ENCODE data around the gene SLC7A5. TPM values are rescaled to one million over a fixed set of nuclear protein-coding genes. Genes with fewer than 3 reads are reported as not detected.

Gene SLC7A5
- total RNA-seq, 1 donor from 2014 or later: 40.4 TPM

GRCh38 chr16:87800497-87800896 lies 68.8 kb downstream of the SLC7A5 start:
- H3K36me3 Mint-ChIP-seq: no peaks in the 10 kb centered on the region
- TF ChIP-seq CTCF (conservative IDR thresholded peaks at IDR 0.05): no peak
- no peak overlapping the region for H3K4me3 Mint-ChIP-seq
- no peaks in the 10 kb centered on the region for H3K27me3 Mint-ChIP-seq
- no peak for DNase-seq (ENCODE audit: extremely low spot score, unreplicated experiment)
- H3K27ac Mint-ChIP-seq: no peak overlapping the region
- no peaks in the 10 kb centered on the region for H3K9me3 Mint-ChIP-seq
- no peaks in the 10 kb centered on the region for H3K4me1 Mint-ChIP-seq (ENCODE audit: unreplicated experiment)

- Mint-ChIP-seq H3K27me3 (no peaks in the 10 kb centered on the region), H3K4me1 (ENCODE audit: unreplicated experiment) (no peaks in the 10 kb centered on the region), H3K36me3 (no peaks in the 10 kb centered on the region), H3K27ac (no peak overlapping the region), H3K4me3 (no peak overlapping the region), H3K9me3 (no peaks in the 10 kb centered on the region)
- TF ChIP-seq CTCF (conservative IDR thresholded peaks at IDR 0.05): no peak
- DNase-seq (ENCODE audit: extremely low spot score, unreplicated experiment): no peak
Observed at GRCh38 chr16:87795336-87795735, 74.0 kb downstream of the SLC7A5 start.

- no peak overlapping the region for H3K27ac Mint-ChIP-seq
- H3K27me3 Mint-ChIP-seq: no peaks in the 10 kb centered on the region
- no peak for DNase-seq (ENCODE audit: extremely low spot score, unreplicated experiment)
- no peak overlapping the region for H3K4me3 Mint-ChIP-seq
- H3K4me1 Mint-ChIP-seq (ENCODE audit: unreplicated experiment): peaks cover 3% of the 10 kb centered on the region
- H3K36me3 Mint-ChIP-seq: no peaks in the 10 kb centered on the region
- H3K9me3 Mint-ChIP-seq: no peaks in the 10 kb centered on the region
- TF ChIP-seq CTCF (conservative IDR thresholded peaks at IDR 0.05): no peak
Observed at GRCh38 chr16:87794485-87795078, 74.7 kb downstream of the SLC7A5 start.

GRCh38 chr16:87792205-87792565 lies 77.1 kb downstream of the SLC7A5 start:
- no peak for DNase-seq (ENCODE audit: extremely low spot score, unreplicated experiment)
- Mint-ChIP-seq H3K36me3 (no peaks in the 10 kb centered on the region), H3K4me1 (ENCODE audit: unreplicated experiment) (peaks cover 5% of the 10 kb centered on the region), H3K4me3 (no peak overlapping the region), H3K27me3 (no peaks in the 10 kb centered on the region), H3K9me3 (no peaks in the 10 kb centered on the region), H3K27ac (no peak overlapping the region)
- TF ChIP-seq CTCF (conservative IDR thresholded peaks at IDR 0.05): no peak

- H3K4me3 Mint-ChIP-seq: no peak overlapping the region
- no peaks in the 10 kb centered on the region for H3K27me3 Mint-ChIP-seq
- H3K36me3 Mint-ChIP-seq: no peaks in the 10 kb centered on the region
- H3K4me1 Mint-ChIP-seq (ENCODE audit: unreplicated experiment): peaks cover 5% of the 10 kb centered on the region
- no peak for TF ChIP-seq CTCF (conservative IDR thresholded peaks at IDR 0.05)
- no peaks in the 10 kb centered on the region for H3K9me3 Mint-ChIP-seq
- H3K27ac Mint-ChIP-seq: no peak overlapping the region
- no peak for DNase-seq (ENCODE audit: extremely low spot score, unreplicated experiment)
Observed at GRCh38 chr16:87791295-87792204, 77.8 kb downstream of the SLC7A5 start.
